NOMO-1 treated with dmso at 0.1 percent for 144 hours (cell line): ENCODE data around the gene NFKB2.

Experiments
- DNase-seq: peaks from one replicate; lab custom pipeline; 2025; ENCODE audit not compliant: unreplicated experiment; lab: John Stamatoyannopoulos, UW

The NFKB2 gene

DNA sequence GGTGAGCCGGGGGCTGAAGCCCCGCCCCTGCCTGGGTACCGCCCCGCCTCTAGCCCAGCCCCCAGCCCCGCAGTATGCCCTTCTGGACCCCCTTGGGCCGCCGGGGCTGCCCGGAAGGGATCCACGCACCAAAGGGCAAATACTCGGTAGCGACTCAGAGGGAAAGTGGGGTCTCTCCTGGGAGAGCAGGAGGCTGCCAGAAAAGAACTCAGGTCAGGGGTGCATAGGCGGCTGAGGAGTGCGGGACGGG, 25.9 kb downstream of the NFKB2 start:
- DNase-seq: no peak

DNA sequence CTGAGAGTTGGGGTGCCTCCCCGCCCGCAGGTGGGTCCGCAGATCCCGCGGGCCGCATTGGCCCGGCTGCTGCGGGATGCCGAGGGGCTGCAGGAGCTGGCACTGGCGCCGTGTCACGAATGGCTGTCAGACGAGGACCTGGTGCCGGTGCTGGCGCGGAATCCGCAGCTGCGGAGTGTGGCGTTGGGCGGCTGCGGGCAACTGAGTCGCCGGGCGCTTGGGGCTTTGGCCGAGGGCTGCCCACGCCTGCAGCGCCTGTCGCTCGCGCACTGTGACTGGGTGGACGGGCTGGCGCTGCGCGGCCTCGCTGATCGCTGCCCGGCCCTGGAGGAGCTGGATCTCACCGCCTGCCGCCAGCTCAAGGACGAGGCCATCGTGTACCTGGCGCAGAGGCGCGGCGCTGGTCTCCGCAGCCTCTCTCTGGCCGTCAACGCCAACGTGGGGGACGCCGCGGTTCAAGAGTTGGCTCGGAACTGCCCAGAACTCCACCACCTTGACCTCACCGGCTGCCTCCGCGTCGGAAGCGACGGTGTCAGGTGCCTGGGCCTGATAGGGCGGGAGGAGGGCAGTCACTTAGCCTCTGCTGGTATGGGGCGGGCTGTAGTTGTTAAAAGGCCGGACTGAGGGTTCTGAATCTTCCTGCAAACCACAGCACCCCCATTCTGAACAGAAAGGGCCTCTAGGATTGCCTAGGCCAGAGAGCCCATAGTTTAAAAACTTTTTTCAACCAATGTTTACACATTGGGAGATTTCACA, 26.4 kb downstream of the NFKB2 start:
- no peak for DNase-seq

DNA sequence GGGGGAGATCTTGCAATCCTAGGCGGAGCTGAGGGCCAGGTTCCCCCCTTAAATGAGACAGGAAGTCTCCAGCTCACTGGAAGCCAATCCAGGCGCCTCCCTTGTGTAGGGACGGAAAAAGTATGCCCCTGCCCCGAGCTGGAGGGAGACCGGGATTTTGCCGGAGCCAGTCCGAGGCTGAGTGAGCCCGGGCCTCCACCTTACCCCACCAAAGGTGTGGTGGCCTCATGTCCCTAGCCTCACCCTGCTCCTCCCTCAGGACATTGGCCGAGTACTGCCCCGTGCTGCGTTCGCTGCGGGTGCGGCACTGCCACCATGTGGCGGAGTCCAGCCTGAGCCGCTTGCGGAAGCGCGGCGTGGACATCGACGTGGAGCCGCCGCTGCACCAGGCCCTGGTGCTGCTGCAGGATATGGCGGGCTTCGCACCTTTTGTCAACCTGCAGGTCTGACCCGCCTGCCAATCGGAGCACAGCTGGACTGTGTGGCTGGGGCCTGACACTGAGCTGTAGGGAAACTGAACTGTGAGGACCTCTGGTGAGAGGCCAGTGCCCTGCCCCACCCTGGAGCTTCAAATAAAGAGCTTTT, 27.1 kb downstream of the NFKB2 start:
- peak; percentile 49 for DNase-seq

DNA sequence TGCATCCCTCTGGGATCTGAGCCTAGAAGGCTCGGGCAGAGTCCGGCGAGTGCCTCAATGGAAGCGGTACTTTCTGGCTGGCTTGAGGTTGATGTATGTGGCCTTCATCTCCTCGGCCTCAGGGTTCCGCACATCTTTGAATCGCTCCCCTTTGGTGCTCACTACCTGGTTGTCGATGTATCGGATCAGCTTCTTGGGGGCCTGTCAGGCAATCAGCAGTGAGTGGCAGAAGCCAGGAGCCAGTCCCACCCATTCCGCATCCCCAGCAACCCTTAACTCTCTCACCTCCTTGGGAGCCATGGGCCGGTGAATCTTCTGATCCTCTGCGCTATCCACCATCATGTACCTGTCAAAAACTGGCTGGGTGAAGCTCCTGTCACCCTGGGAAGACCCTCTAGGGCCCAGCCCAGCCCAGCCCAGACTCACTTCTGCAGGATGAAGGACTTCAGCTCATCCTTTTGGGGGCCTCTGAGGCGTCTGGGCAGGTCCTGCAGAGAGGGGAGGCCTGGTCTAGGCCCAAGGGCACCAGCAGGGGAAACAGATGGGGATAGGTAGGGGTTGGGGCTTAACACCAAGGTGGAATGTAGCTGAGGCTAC, 28.0 kb downstream of the NFKB2 start:
- no peak for DNase-seq

DNA sequence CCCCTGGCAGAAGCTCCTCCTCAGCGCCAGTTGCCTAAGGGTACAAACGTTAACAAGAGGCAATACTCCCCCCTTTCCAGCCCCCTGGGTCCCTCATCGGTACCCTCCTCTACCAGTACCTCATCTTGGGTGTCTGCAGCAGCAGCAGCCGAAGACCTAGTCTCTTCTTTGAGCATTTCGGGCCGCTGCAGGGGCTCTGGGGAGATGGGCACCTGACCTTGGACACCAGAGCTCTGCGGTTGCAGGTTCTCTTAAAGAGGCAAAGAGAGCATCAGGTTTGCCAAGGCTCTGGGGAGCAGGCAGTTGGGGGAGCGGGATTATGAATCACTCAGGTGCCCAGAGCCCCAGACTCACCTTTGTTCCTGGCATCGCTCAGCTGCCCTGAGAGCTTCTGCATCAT, 28.6 kb downstream of the NFKB2 start:
- DNase-seq: no peak

DNA sequence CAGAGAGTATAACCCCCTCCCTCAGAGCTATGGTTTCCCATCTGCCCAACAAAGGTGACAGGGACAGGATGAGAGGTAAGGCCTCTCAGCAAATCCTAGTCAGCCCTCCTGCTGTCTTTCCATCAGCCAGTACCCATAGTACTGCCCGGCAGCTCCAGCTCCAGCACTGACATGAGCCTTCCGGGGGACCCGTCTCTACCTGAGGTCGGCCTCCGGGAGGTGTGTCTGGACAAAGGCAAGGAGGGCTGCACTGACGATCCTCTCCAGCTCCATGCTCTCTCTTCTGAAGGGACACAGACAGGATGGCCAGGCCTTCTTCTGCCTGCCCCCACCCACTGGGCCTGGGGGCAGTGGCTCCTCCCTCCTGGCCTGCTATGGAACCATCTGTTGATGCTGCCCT, 29.4 kb downstream of the NFKB2 start:
- DNase-seq: no peak

DNA sequence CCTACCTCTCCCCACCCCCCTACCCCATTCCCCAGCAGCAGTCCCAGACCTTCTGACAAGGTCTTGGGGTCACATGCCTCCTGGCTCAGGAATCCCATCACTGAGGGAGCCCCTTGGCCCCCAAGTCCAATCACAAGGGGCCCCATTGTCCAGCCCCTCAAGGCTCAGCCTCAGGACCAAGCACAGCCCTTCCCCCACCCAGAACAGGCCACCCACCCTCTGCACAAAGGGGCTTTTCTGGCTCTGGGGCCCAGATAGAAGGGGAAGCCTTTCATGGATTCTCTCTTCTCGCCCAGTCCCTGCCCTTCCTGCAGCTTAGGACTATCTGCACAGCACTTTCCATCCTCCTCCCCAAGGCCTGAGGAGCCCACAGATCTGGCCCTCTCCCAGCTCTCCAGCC, 29.9 kb downstream of the NFKB2 start:
- DNase-seq: no peak

DNA sequence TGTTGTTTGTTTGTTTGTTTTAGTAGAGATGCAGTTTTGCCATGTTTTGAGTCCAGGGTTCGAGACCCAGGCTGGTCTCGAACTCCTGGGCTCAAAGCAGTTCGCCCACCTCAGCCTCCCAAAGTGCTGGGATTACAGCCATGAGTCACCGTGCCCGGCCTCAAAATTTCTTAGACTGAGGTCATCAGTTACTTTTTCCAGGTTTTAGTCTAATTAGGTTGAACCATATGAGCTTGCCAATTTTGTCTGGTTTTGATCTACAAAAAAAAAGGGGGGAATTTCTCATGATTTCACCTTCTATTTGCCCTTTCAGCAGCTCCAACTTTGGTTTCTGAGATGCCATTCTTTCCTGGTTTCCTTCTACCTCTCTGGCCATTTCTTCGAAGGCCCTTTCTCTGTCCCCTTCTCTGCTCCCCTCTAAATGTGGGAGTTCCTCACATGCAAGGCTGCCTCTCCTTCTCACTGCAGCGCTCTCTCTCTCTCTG, 31.3 kb downstream of the NFKB2 start:
- no peak for DNase-seq

DNA sequence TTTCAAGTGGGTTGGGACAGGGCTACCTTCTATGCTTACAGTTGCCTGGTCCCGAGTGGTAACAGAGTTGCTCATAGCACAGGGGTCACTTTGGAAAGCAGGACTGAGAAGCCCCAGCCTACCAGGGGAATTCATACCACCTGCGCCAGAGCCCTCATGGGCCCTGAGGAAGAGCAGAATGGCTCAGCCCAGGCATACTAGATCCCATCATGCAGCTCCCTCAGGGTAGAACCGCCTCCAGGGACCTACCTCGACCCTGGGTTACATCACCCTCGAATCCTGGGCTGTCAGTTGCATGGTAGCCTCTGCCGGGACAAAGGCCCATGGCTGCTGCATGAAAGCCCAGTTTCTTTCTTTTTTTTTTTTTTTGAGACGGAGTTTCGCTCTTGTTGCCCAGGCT, 34.0 kb downstream of the NFKB2 start:
- DNase-seq: no peak

DNA sequence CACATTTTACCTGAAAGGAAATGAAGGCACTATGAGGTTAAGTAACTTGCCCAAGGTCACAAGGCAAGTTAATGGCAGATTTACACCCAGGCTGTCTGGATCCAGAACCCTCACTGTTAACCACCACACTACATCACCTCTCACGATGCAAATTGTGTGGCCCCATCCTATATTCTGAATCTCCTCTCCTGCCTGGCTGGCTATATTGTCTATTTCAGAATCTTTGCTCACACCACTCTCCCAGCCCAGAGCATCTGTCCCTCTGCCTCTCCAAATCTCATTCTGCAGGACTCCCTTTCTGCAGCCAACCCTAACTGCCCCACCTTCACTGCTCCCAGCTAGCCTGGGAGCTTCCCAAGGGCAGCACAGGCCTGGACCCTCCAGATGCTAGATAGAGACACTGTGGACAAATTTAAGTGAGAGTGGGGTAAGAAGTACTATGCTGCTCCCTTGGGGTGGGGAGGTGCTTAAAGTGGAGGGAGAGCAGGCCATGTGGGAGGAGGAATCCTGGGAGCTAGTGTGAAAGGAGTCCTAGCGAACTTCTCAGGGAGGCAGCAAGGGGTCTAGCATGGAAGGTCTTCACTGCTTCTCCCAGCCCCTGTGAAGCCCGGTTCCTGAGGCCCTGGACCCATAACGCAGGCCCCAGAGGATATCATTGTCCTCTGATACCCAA, 36.1 kb downstream of the NFKB2 start:
- no peak for DNase-seq

DNA sequence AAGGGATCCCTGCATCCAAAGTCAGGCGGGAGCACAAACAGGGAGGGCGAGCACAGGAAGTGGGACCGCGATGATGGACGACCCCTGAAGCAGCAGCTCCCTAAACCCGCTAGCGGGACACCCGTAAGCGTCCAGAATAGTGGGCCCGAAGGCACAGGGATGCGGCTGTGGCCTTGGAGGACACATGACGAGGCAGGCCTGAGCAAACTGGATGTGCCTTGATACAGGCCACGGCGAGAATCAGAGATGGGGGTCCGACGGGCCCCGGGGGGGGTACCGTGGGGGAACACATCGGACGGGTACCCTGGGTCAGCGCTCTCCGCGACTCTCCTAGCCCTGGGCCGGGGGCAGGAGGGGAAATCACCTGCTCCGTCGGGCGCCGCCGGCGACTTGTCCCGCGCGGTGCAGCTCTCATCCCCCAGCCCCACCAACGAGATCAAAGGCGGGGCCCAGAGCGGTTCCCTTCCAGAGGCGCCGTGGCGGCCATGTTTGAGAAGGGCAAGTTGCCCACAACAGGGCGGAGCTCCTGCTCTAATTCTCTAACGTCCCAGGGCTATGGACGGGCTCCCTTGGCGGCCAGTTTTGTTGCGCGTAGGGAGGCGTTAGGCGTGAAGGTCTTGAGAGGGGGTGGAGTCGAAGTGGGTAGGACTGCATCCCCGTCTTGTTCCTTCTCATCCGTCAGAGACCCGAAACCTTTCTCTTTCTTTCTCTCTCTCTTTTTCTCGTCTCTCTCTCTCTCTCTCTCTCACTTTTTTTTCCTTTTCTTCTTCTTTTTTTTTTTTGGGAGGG, 36.9 kb downstream of the NFKB2 start, which contains the start of gene CUEDC2:
Gene CUEDC2, minus strand, starts transcription at position 413 of the 789 bp plus-strand sequence. CDS start 7,386 bp downstream, outside the sequence.
- peak; percentile 96 for DNase-seq

DNA sequence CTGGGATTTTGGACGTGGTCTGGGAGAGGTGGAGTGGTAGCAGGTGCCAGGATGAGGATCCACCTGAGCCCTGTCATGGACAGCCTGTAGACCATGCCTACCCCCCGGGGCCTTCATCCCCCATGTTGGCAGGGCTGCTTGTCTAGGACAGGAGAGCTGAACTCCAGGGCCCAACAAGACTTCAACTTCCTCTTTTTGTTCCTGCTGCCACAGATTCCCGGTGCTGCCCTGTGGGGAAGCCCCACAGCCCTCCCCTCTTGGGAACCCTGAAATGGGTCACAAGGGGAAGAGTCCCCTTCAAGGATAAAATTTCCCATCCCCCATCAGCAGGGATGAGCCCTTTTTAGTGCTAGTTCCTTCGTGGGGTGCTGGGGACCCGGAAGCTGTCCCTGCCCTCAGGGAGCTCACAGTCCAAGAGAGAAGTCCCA, 38.1 kb downstream of the NFKB2 start:
- DNase-seq: no peak

DNA sequence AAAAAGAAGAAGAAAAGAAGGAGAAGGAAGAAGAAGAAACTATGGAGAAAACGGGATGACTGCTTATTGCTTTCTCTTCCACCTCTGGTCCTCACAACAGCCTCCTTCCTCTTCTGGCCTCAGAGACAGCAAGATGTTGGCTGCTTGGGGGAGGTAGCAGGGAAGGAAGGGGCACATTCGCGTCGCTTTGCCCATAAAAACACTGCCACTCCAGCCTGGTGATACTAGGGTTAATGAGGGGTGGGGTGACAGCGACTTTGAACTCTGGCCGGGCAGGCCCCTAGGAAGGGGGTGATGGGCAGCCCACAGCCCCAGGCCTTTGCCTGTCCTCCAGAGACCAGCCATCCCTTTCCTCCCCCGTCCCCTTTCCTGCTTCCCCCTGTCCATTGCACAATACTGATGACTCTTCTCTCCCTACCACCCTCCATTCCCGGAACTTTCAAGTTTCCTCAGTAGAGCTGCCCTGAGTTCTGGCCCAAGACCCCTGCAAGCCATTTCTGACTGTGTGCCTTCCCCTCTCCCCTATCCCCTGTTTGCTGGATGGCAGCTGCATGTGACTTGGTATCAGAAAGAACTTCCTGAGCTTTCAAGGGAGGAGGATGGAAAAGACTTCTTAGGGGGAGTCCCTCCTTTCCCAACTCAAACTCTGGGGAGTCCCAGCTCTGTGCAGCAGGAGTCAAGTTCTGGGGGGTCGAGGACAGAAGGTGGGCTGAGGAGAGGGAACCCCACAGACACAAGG, 39.1 kb downstream of the NFKB2 start:
- DNase-seq: no peak

DNA sequence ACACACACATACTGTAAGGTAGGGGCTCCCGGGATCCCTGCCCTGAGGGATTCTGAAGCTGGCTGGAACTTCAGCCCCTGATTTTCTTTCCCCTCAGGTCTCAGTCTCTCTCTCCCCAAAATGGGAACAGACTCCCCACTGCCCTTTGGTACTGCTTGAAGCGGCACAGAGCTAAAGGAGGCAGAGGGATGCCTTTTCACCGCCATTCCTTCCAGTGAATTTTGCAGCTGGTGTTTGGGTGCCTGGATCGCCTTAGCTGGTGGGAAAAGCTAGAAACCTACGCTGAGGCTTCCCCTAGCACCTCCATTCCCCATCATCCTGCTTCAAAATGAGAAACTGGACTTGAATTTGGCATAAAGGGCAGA, 39.6 kb downstream of the NFKB2 start:
- DNase-seq: no peak

DNA sequence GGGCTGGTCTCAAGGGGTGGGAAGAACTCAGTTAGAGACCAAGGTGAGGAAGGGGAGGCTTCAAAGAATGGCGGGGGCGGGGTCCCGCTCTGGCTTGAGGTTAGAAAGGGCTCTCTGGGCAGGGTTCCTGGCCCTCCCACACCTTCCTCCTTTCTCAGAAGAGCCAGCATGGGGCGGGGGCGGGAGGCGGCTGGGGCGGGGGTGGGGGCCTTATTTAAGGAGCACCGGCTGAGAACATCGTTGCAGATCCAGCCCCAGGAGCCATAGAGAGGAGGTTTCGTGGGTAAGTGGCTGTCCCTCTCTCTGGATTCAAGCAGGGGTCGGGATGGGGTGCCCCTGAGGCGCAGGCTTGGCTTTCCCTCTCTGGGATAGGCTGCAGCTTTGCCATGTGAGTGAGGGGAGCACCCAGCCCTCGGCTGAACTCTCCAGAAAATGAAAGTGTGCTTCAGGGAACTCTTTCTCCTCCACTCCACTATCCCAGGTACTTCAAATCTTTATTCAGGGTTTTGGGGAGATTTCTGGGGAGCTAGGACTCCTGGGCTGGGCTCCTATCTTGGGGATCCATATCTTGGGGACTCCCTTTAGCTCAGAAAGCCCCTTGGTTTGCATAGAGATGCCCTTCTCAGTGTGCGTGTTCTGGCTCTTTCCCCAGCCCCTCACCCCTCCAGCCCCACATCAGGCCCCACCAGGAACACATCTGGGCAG, 40.2 kb downstream of the NFKB2 start:
- no peak for DNase-seq

DNA sequence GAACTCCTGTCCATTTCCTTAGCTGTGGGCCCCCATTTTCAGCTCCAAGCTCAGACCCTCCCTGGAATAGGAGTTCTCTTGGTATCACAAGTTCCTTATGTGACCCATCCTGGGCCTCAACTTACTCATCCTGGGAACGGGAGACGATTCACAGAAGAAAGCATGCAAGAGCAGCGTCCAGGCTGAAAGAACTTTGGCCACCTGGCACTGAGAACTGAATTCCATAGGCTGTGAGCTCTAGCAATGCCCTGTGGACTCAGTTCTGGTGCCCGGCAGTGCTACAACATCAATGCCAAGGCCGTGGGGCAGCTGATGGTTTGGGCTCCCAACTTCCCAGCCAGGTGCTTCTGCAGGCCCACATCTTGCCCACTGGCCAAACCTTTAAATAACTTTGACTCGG, 40.8 kb downstream of the NFKB2 start:
- no peak for DNase-seq

DNA sequence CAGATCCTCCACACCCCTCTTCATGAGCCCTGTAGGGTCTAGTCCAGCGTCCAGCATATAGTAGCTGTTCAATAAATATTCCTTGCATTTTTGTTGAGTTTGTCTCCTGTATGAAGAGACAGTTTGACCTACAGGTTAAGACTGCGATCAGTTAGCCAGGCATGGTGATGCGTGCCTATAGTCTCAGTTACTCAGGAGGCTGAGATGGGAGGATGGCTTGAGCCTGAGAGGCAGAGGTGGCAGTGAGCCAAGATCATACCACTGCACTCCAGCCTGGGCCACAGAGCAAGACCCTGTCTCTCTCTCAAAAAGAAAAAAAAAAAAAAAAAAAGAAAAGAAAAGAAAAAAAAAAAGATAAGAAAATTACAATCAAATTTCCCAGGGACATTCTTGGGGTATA, 42.0 kb downstream of the NFKB2 start:
- no peak for DNase-seq

DNA sequence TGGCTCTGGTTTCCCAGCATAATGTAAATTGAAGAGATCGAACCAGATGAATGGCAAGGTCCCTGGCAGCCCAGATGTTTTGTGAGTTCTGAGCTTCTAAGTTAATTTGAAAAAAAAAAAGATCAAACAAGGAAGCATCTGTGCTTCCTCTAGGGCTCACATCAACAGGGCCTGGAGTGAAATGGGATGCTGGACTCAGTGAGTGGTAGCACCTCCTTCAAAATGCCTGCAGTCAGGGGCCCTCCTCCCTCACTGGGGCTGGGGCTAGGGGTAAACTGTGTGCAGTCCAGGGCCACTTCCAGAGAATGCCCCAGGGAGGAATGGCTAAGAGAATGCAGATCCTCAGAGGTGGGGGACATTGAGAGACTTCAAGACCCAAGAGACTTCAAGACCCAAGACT, 42.9 kb downstream of the NFKB2 start:
- DNase-seq: no peak

DNA sequence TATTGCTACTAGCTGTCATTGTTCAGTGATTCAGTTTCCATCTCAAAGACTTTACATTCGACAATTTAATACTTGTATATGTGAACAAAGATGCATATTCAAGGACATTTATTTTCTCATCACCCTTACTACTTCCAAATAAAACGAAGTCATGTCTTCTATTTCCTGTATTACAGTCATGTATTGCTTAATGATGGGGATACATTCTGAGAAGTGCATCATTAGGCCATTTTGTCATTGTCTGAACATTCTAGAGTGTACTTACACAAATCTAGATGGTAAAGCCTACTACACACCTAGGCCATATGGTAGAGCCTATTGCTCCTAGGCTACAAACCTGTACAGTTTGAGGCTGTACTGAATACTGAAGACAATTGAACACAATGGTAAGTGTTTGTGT, 49.3 kb downstream of the NFKB2 start:
- no peak for DNase-seq
